Measurements from ENCODE around the gene TUBG2. TPM values are rescaled to one million over a fixed set of nuclear protein-coding genes. Genes with fewer than 3 reads are reported as not detected.

TUBG2 gene
- total and polyA plus RNA-seq, 3 experiments from 2014 or later = 3.4 to 11.6 (median 10.6) TPM

- no peak for DNase-seq
- no peaks in the 10 kb centered on the region for H3K9me3 ChIP-seq (ENCODE audit: low read length)
- Mint-ChIP-seq H3K4me3 (no peak overlapping the region), H3K9me3 (no peaks in the 10 kb centered on the region), H3K27ac (no peak overlapping the region), H3K4me1 (peaks cover 0 to 4% (median 0%) of the 10 kb centered on the region in 3 donors), H3K27me3 (peaks cover 0 to 2% of the 10 kb centered on the region in 2 donors), H3K36me3 (peaks cover 8 to 53% (median 18%) of the 10 kb centered on the region in 3 donors)
- H3K36me3 ChIP-seq (ENCODE audit: insufficient read depth, low read length) = peaks cover 22% of the 10 kb centered on the region
- no peak overlapping the region for H3K4me3 ChIP-seq (ENCODE audit: low read length)
- H3K27me3 ChIP-seq (ENCODE audit: insufficient read depth, low read length, poor library complexity, severe bottlenecking) = no peaks in the 10 kb centered on the region
- POLR2A ChIA-PET = no interaction called here
- H3K4me1 ChIP-seq (ENCODE audit: insufficient read depth, low read length) = no peaks in the 10 kb centered on the region
- CTCF ChIA-PET = interaction anchor here (2.1 kb wide), 1 partner anchor 19 kb away, joined by 6 read pairs; no protein-coding TSS in a partner anchor
- H3K27ac ChIP-seq (ENCODE audit: low read depth, low read length) = no peak overlapping the region
Measured at GRCh38 chr17:42698736-42699414, 39.8 kb downstream of the TUBG2 start.

GRCh38 chr17:42699415-42699740 lies 40.3 kb downstream of the TUBG2 start:
- Mint-ChIP-seq H3K36me3 (peaks cover 10 to 58% (median 20%) of the 10 kb centered on the region in 3 donors), H3K27ac (peak overlapping the region in 1 of 8 donors; percentile 63), H3K4me1 (peaks cover 0 to 4% (median 0%) of the 10 kb centered on the region in 3 donors), H3K4me3 (no peak overlapping the region), H3K27me3 (peaks cover 0 to 2% of the 10 kb centered on the region in 2 donors), H3K9me3 (no peaks in the 10 kb centered on the region)
- H3K27me3 ChIP-seq (ENCODE audit: insufficient read depth, low read length, poor library complexity, severe bottlenecking) = no peaks in the 10 kb centered on the region
- H3K27ac ChIP-seq (ENCODE audit: low read depth, low read length) = no peak overlapping the region
- DNase-seq = no peak
- ChIA-PET POLR2A (no interaction called here), CTCF (interaction anchor here (2.1 kb wide), 1 partner anchor 20 kb away, joined by 6 read pairs; no protein-coding TSS in a partner anchor)
- no peaks in the 10 kb centered on the region for H3K9me3 ChIP-seq (ENCODE audit: low read length)
- peaks cover 26% of the 10 kb centered on the region for H3K36me3 ChIP-seq (ENCODE audit: insufficient read depth, low read length)
- H3K4me3 ChIP-seq (ENCODE audit: low read length) = no peak overlapping the region
- H3K4me1 ChIP-seq (ENCODE audit: insufficient read depth, low read length) = no peaks in the 10 kb centered on the region

- peaks cover 39% of the 10 kb centered on the region for H3K36me3 ChIP-seq (ENCODE audit: insufficient read depth, low read length)
- peaks cover under 1% of the 10 kb centered on the region for H3K4me1 ChIP-seq (ENCODE audit: insufficient read depth, low read length)
- Mint-ChIP-seq H3K36me3 (peaks cover 18 to 70% (median 29%) of the 10 kb centered on the region in 3 donors), H3K4me3 (no peak overlapping the region), H3K4me1 (peaks cover 0 to 14% (median 0%) of the 10 kb centered on the region in 3 donors), H3K27me3 (peaks cover 0 to 2% of the 10 kb centered on the region in 2 donors), H3K27ac (no peak overlapping the region), H3K9me3 (no peaks in the 10 kb centered on the region)
- H3K27ac ChIP-seq (ENCODE audit: low read depth, low read length) = no peak overlapping the region
- no peak for DNase-seq
- ChIA-PET POLR2A (no interaction called here), CTCF (interaction anchor here (1.3 kb wide), 1 partner anchor 122 kb away, joined by 4 read pairs; no protein-coding TSS in a partner anchor)
- H3K27me3 ChIP-seq (ENCODE audit: insufficient read depth, low read length, poor library complexity, severe bottlenecking) = no peaks in the 10 kb centered on the region
- H3K4me3 ChIP-seq (ENCODE audit: low read length) = no peak overlapping the region
- H3K9me3 ChIP-seq (ENCODE audit: low read length) = no peaks in the 10 kb centered on the region
Measured at GRCh38 chr17:42700586-42701289, 41.7 kb downstream of the TUBG2 start.

- no peaks in the 10 kb centered on the region for H3K9me3 ChIP-seq (ENCODE audit: low read length)
- peaks cover 17% of the 10 kb centered on the region for H3K4me1 ChIP-seq (ENCODE audit: insufficient read depth, low read length)
- Mint-ChIP-seq H3K36me3 (peaks cover 19 to 80% (median 29%) of the 10 kb centered on the region in 3 donors), H3K4me3 (peak overlapping the region in 1 of 7 donors; percentile 9), H3K27me3 (peaks cover 0 to 2% of the 10 kb centered on the region in 2 donors), H3K9me3 (no peaks in the 10 kb centered on the region), H3K27ac (peak overlapping the region in 1 of 8 donors; percentile 71), H3K4me1 (peaks cover 6 to 30% (median 10%) of the 10 kb centered on the region in 3 donors)
- H3K4me3 ChIP-seq (ENCODE audit: low read length) = no peak overlapping the region
- POLR2A ChIA-PET = no interaction called here
- CTCF ChIA-PET = no interaction called here
- no peak for DNase-seq
- no peaks in the 10 kb centered on the region for H3K27me3 ChIP-seq (ENCODE audit: insufficient read depth, low read length, poor library complexity, severe bottlenecking)
- H3K27ac ChIP-seq (ENCODE audit: low read depth, low read length) = no peak overlapping the region
- H3K36me3 ChIP-seq (ENCODE audit: insufficient read depth, low read length) = peaks cover 44% of the 10 kb centered on the region
Measured at GRCh38 chr17:42702446-42702845, 43.4 kb downstream of the TUBG2 start.

- Histone ChIP-seq H3K27me3 (ENCODE audit: insufficient read depth, low read length, poor library complexity, severe bottlenecking) (no peaks in the 10 kb centered on the region), H3K4me3 (ENCODE audit: low read length) (no peak overlapping the region), H3K9me3 (ENCODE audit: low read length) (no peaks in the 10 kb centered on the region), H3K27ac (ENCODE audit: low read depth, low read length) (no peak overlapping the region), H3K36me3 (ENCODE audit: insufficient read depth, low read length) (peaks cover 57% of the 10 kb centered on the region), H3K4me1 (ENCODE audit: insufficient read depth, low read length) (peaks cover 24% of the 10 kb centered on the region)
- Mint-ChIP-seq H3K27ac (no peak overlapping the region), H3K27me3 (no peaks in the 10 kb centered on the region), H3K4me1 (peaks cover 10 to 48% (median 16%) of the 10 kb centered on the region in 3 donors), H3K4me3 (peak overlapping the region in 1 of 7 donors; percentile 37), H3K9me3 (no peaks in the 10 kb centered on the region), H3K36me3 (peaks cover 31 to 92% (median 46%) of the 10 kb centered on the region in 3 donors)
- CTCF ChIA-PET = interaction anchor here (0.6 kb wide), 1 partner anchor 58 kb away, joined by 3 read pairs; no protein-coding TSS in a partner anchor
- POLR2A ChIA-PET = no interaction called here
- no peak for DNase-seq
Measured at GRCh38 chr17:42704490-42704836, 45.4 kb downstream of the TUBG2 start.

GRCh38 chr17:42704837-42705494 lies 45.9 kb downstream of the TUBG2 start:
- POLR2A ChIA-PET = no interaction called here
- H3K36me3 ChIP-seq (ENCODE audit: insufficient read depth, low read length) = peaks cover 56% of the 10 kb centered on the region
- H3K4me1 Mint-ChIP-seq = peaks cover 10 to 49% (median 16%) of the 10 kb centered on the region in 3 donors
- peaks cover 24% of the 10 kb centered on the region for H3K4me1 ChIP-seq (ENCODE audit: insufficient read depth, low read length)
- DNase-seq = no peak
- H3K27me3 ChIP-seq (ENCODE audit: insufficient read depth, low read length, poor library complexity, severe bottlenecking) = no peaks in the 10 kb centered on the region
- peaks cover 32 to 96% (median 46%) of the 10 kb centered on the region in 3 donors for H3K36me3 Mint-ChIP-seq
- no peak overlapping the region for H3K4me3 ChIP-seq (ENCODE audit: low read length)
- CTCF ChIA-PET = interaction anchor here (0.6 kb wide), 1 partner anchor 59 kb away, joined by 3 read pairs; no protein-coding TSS in a partner anchor
- no peaks in the 10 kb centered on the region for H3K9me3 Mint-ChIP-seq
- no peaks in the 10 kb centered on the region for H3K9me3 ChIP-seq (ENCODE audit: low read length)
- H3K27ac Mint-ChIP-seq = peak overlapping the region in 1 of 8 donors; percentile 3
- peak overlapping the region in 1 of 7 donors; percentile 37 for H3K4me3 Mint-ChIP-seq
- no peak overlapping the region for H3K27ac ChIP-seq (ENCODE audit: low read depth, low read length)
- H3K27me3 Mint-ChIP-seq = no peaks in the 10 kb centered on the region

- Mint-ChIP-seq H3K4me3 (peak overlapping the region in 5 of 7 donors; percentile 8 to 70 (median 58)), H3K36me3 (peaks cover 37 to 96% (median 48%) of the 10 kb centered on the region in 3 donors), H3K27ac (peak overlapping the region in 6 of 8 donors; percentile 2 to 83 (median 38)), H3K4me1 (peaks cover 10 to 45% (median 16%) of the 10 kb centered on the region in 3 donors), H3K9me3 (no peaks in the 10 kb centered on the region), H3K27me3 (no peaks in the 10 kb centered on the region)
- Histone ChIP-seq H3K27ac (ENCODE audit: low read depth, low read length) (no peak overlapping the region), H3K9me3 (ENCODE audit: low read length) (no peaks in the 10 kb centered on the region), H3K27me3 (ENCODE audit: insufficient read depth, low read length, poor library complexity, severe bottlenecking) (no peaks in the 10 kb centered on the region), H3K36me3 (ENCODE audit: insufficient read depth, low read length) (peaks cover 56% of the 10 kb centered on the region), H3K4me1 (ENCODE audit: insufficient read depth, low read length) (peaks cover 24% of the 10 kb centered on the region), H3K4me3 (ENCODE audit: low read length) (no peak overlapping the region)
- CTCF ChIA-PET = interaction anchor here (1.1 kb wide), 1 partner anchor 13 kb away, joined by 3 read pairs; no protein-coding TSS in a partner anchor
- POLR2A ChIA-PET = interaction anchor here (0.7 kb wide), 2 partner anchors 66 to 70 kb away, joined by 4 read pairs; no protein-coding TSS in a partner anchor
- DNase-seq = peak in 4 of 5 donors; percentile 22 to 54 (median 46)
Measured at GRCh38 chr17:42706732-42707131, 47.6 kb downstream of the TUBG2 start.
